HEK293 (cell line): ENCODE results near the gene FAM171A2.

ENCODE experiments used
- CTCF ChIA-PET: fragments of 350-600 bp; formaldehyde crosslinking; extraction: SDS; loops from one replicate; lab custom pipeline; 2021; ENCODE audit warnings: antibody characterized with exemption; lab: Yijun Ruan, JAX
- POLR2A ChIA-PET: fragments of 300-600 bp; formaldehyde crosslinking; extraction: SDS; loops from one replicate; lab custom pipeline; 2020; ENCODE audit warnings: antibody characterized with exemption, inconsistent platforms; lab: Yijun Ruan, JAX
- H3K27ac ChIP-seq: fragments of 200-500 bp; sonication (Bioruptor generic); 2 replicates; pipeline ENCODE4 v1.5.1; 2014; ENCODE audit warnings: low read depth, low read length, control low read depth, inconsistent platforms; ENCODE audit errors: extremely low read depth
- H3K36me3 ChIP-seq, 2 experiments: fragments of 200-500 bp in 1 of 2; sonication (Bioruptor generic) in 1 of 2; 1 replicate in 1 of 2; 2 replicates in 1 of 2; pipeline ENCODE4 v1.5.1; 2014 to 2017; ENCODE audit warnings: inconsistent platforms in 2 of 2, low read length in 2 of 2; ENCODE audit not compliant: control insufficient read depth in 2 of 2, insufficient read depth in 1 of 2
- H3K4me1 ChIP-seq: fragments of 200-500 bp; sonication (Bioruptor generic); 2 replicates; pipeline ENCODE4 v1.5.1; 2014; ENCODE audit warnings: mild to moderate bottlenecking, low read length, inconsistent platforms; ENCODE audit not compliant: control insufficient read depth, insufficient read depth
- H3K4me3 ChIP-seq: 2 replicates; pipeline ENCODE4 v1.5.1; 2011; ENCODE audit warnings: low read depth, mild to moderate bottlenecking, control low read depth, low read length, moderate library complexity
- H3K9me3 ChIP-seq: fragments of 200-500 bp; sonication (Bioruptor generic); 2 replicates; pipeline ENCODE4 v1.5.1; 2014; ENCODE audit warnings: low read depth, low read length, inconsistent platforms; ENCODE audit not compliant: control insufficient read depth, insufficient read depth
- BCL11B ChIP-seq: fragments of 450-650 bp; formaldehyde crosslinking; IDR thresholded peaks from 2 replicates; pipeline ENCODE4 v1.5.1; 2016; ENCODE audit warnings: low read depth, missing biosample characterization, missing genetic modification characterization
- GFI1B ChIP-seq: fragments of 450-650 bp; formaldehyde crosslinking; IDR thresholded peaks from 2 replicates; pipeline ENCODE4 v1.5.1; 2016; ENCODE audit warnings: missing biosample characterization, missing genetic modification characterization
- SCRT2 ChIP-seq: fragments of 450-650 bp; formaldehyde crosslinking; IDR thresholded peaks from 2 replicates; pipeline ENCODE4 v1.5.1; 2016; ENCODE audit warnings: missing biosample characterization, missing genetic modification characterization
- SP2 ChIP-seq: fragments of 450-650 bp; formaldehyde crosslinking; IDR thresholded peaks from 2 replicates; pipeline ENCODE4 v1.5.1; 2016; ENCODE audit warnings: missing biosample characterization, missing genetic modification characterization
- TCF7L2 ChIP-seq: IDR thresholded peaks from 2 replicates; pipeline ENCODE4 v1.6.1; 2011; ENCODE audit warnings: low read depth, mild to moderate bottlenecking, inconsistent platforms, low read length, moderate library complexity, borderline replicate concordance
- WT1 ChIP-seq: fragments of 450-650 bp; formaldehyde crosslinking; IDR thresholded peaks from 2 replicates; pipeline ENCODE4 v1.5.1; 2016; ENCODE audit warnings: missing biosample characterization, missing genetic modification characterization
- YY1 ChIP-seq: fragments of 450-650 bp; formaldehyde crosslinking; IDR thresholded peaks from 2 replicates; pipeline ENCODE4 v1.5.1; 2018; ENCODE audit warnings: missing biosample characterization, missing genetic modification characterization
- YY2 ChIP-seq: fragments of 450-650 bp; formaldehyde crosslinking; IDR thresholded peaks from 2 replicates; pipeline ENCODE4 v1.5.1; 2016; ENCODE audit warnings: missing biosample characterization, missing genetic modification characterization
- ZBTB17 ChIP-seq: fragments of 450-650 bp; formaldehyde crosslinking; IDR thresholded peaks from 2 replicates; pipeline ENCODE4 v1.5.1; 2016; ENCODE audit warnings: missing biosample characterization, missing genetic modification characterization
- ZFP37 ChIP-seq: fragments of 450-650 bp; formaldehyde crosslinking; IDR thresholded peaks from 2 replicates; pipeline ENCODE4 v1.5.1; 2016; ENCODE audit warnings: missing biosample characterization, missing genetic modification characterization
- ZNF112 ChIP-seq: fragments of 450-650 bp; formaldehyde crosslinking; IDR thresholded peaks from 2 replicates; pipeline ENCODE4 v1.5.0; 2017; ENCODE audit warnings: missing biosample characterization, missing genetic modification characterization
- ZNF133 ChIP-seq: fragments of 450-650 bp; formaldehyde crosslinking; IDR thresholded peaks from 2 replicates; pipeline ENCODE4 v1.5.1; 2016; ENCODE audit warnings: missing biosample characterization, missing genetic modification characterization
- ZNF138 ChIP-seq: fragments of 450-650 bp; formaldehyde crosslinking; IDR thresholded peaks from 2 replicates; pipeline ENCODE4 v1.5.1; 2016; ENCODE audit warnings: missing biosample characterization, missing genetic modification characterization, borderline replicate concordance
- ZNF155 ChIP-seq: fragments of 450-650 bp; formaldehyde crosslinking; IDR thresholded peaks from 2 replicates; pipeline ENCODE4 v1.5.1; 2016; ENCODE audit warnings: missing biosample characterization, missing genetic modification characterization
- ZNF174 ChIP-seq: fragments of 450-650 bp; formaldehyde crosslinking; IDR thresholded peaks from 2 replicates; pipeline ENCODE4 v1.5.0; 2017; ENCODE audit warnings: missing biosample characterization, mild to moderate bottlenecking, missing genetic modification characterization
- ZNF19 ChIP-seq: fragments of 450-650 bp; formaldehyde crosslinking; IDR thresholded peaks from 2 replicates; pipeline ENCODE4; 2016; ENCODE audit warnings: missing biosample characterization, missing genetic modification characterization, low read depth
- ZNF211 ChIP-seq: fragments of 450-650 bp; formaldehyde crosslinking; IDR thresholded peaks from 2 replicates; pipeline ENCODE4 v1.5.1; 2016; ENCODE audit warnings: low read depth, missing biosample characterization, missing genetic modification characterization
- ZNF366 ChIP-seq: fragments of 450-650 bp; formaldehyde crosslinking; conservative IDR thresholded peaks from 2 replicates; pipeline ENCODE4 v1.5.1; 2016; ENCODE audit warnings: missing biosample characterization, missing genetic modification characterization
- ZNF558 ChIP-seq: fragments of 450-650 bp; formaldehyde crosslinking; IDR thresholded peaks from 2 replicates; pipeline ENCODE4 v1.5.1; 2016; ENCODE audit warnings: missing biosample characterization, missing genetic modification characterization
- TF ChIP-seq, protein P1 (sequence below): fragments of 450-650 bp; formaldehyde crosslinking; IDR thresholded peaks from 2 replicates; pipeline ENCODE4 v1.5.1; 2017; ENCODE audit warnings: missing biosample characterization, missing genetic modification characterization
- TF ChIP-seq, protein P2 (sequence below): fragments of 450-650 bp; formaldehyde crosslinking; IDR thresholded peaks from 2 replicates; pipeline ENCODE4 v1.5.1; 2016; ENCODE audit warnings: missing biosample characterization, missing genetic modification characterization
- TF ChIP-seq, protein P3 (sequence below): fragments of 450-650 bp; formaldehyde crosslinking; IDR thresholded peaks from 2 replicates; pipeline ENCODE4 v1.5.1; 2016; ENCODE audit warnings: missing biosample characterization, missing genetic modification characterization
- TF ChIP-seq, protein P4 (sequence below): fragments of 450-650 bp; formaldehyde crosslinking; IDR thresholded peaks from 2 replicates; pipeline ENCODE4 v1.5.1; 2016; ENCODE audit warnings: missing biosample characterization, missing genetic modification characterization, low read depth
- TF ChIP-seq, protein P5 (sequence below): fragments of 450-650 bp; formaldehyde crosslinking; IDR thresholded peaks from 2 replicates; pipeline ENCODE4 v1.5.1; 2016; ENCODE audit warnings: missing biosample characterization, missing genetic modification characterization
- TF ChIP-seq, protein P6 (sequence below): fragments of 450-650 bp; formaldehyde crosslinking; IDR thresholded peaks from 2 replicates; pipeline ENCODE4 v1.5.1; 2017; ENCODE audit warnings: missing biosample characterization, mild to moderate bottlenecking, missing genetic modification characterization, moderate library complexity

FAM171A2 gene

DNA sequence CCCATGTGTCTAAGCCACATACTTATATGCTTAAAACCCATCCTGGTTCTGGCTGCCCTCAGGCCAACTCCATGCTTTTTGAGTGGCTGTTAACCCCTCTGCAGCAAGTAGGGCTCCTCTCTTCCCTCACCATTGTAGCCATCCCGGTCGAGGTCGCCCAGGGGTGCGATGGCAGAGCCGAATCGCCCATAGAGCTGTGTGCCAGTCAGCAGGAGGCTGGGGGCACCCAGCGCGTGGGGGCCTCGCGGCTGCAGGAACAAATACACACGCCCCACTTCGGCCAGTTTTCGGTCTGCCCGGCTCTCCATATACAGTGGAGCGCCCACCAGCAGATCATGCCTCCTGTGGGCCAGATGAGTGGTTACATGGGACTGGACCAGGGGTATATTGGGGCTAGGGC, 19.7 kb upstream of the FAM171A2 start:
- no peaks in the 10 kb centered on the region for H3K36me3 ChIP-seq
- POLR2A ChIA-PET = no interaction called here
- no peaks in the 10 kb centered on the region for H3K9me3 ChIP-seq
- H3K4me1 ChIP-seq = peaks cover 2% of the 10 kb centered on the region; the same call in 1 of the 2 replicates
- CTCF ChIA-PET = interaction anchor here (0.9 kb wide), 1 partner anchor 17 kb away, joined by 3 read pairs; no protein-coding TSS in a partner anchor
- H3K27ac ChIP-seq = no peak overlapping the region
- no peak overlapping the region for H3K4me3 ChIP-seq
- TF ChIP-seq YY2 (no peak), ZNF138 (tag by site-specific recombination) (no peak), SCRT2 (tag by site-specific recombination) (no peak), ZNF211 (no peak), ZBTB17 (tag by site-specific recombination) (no peak), SP2 (no peak), GFI1B (no peak), ZFP37 (tag by site-specific recombination) (no peak), ZNF112 (tag by site-specific recombination) (no peak), YY1 (tag by site-specific recombination) (no peak), TCF7L2 (no peak), ZNF155 (no peak), BCL11B (tag by site-specific recombination) (no peak)
- TF ChIP-seq, protein P1, sequence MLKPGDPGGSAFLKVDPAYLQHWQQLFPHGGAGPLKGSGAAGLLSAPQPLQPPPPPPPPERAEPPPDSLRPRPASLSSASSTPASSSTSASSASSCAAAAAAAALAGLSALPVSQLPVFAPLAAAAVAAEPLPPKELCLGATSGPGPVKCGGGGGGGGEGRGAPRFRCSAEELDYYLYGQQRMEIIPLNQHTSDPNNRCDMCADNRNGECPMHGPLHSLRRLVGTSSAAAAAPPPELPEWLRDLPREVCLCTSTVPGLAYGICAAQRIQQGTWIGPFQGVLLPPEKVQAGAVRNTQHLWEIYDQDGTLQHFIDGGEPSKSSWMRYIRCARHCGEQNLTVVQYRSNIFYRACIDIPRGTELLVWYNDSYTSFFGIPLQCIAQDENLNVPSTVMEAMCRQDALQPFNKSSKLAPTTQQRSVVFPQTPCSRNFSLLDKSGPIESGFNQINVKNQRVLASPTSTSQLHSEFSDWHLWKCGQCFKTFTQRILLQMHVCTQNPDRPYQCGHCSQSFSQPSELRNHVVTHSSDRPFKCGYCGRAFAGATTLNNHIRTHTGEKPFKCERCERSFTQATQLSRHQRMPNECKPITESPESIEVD (tag by site-specific recombination) = no peak
- TF ChIP-seq, protein P2, sequence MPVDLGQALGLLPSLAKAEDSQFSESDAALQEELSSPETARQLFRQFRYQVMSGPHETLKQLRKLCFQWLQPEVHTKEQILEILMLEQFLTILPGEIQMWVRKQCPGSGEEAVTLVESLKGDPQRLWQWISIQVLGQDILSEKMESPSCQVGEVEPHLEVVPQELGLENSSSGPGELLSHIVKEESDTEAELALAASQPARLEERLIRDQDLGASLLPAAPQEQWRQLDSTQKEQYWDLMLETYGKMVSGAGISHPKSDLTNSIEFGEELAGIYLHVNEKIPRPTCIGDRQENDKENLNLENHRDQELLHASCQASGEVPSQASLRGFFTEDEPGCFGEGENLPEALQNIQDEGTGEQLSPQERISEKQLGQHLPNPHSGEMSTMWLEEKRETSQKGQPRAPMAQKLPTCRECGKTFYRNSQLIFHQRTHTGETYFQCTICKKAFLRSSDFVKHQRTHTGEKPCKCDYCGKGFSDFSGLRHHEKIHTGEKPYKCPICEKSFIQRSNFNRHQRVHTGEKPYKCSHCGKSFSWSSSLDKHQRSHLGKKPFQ (tag by site-specific recombination) = no peak
- TF ChIP-seq, protein P3, sequence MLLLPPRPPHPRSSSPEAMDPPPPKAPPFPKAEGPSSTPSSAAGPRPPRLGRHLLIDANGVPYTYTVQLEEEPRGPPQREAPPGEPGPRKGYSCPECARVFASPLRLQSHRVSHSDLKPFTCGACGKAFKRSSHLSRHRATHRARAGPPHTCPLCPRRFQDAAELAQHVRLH (tag by site-specific recombination) = no peak
- TF ChIP-seq, protein P4, sequence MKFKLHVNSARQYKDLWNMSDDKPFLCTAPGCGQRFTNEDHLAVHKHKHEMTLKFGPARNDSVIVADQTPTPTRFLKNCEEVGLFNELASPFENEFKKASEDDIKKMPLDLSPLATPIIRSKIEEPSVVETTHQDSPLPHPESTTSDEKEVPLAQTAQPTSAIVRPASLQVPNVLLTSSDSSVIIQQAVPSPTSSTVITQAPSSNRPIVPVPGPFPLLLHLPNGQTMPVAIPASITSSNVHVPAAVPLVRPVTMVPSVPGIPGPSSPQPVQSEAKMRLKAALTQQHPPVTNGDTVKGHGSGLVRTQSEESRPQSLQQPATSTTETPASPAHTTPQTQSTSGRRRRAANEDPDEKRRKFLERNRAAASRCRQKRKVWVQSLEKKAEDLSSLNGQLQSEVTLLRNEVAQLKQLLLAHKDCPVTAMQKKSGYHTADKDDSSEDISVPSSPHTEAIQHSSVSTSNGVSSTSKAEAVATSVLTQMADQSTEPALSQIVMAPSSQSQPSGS = no peak

DNA sequence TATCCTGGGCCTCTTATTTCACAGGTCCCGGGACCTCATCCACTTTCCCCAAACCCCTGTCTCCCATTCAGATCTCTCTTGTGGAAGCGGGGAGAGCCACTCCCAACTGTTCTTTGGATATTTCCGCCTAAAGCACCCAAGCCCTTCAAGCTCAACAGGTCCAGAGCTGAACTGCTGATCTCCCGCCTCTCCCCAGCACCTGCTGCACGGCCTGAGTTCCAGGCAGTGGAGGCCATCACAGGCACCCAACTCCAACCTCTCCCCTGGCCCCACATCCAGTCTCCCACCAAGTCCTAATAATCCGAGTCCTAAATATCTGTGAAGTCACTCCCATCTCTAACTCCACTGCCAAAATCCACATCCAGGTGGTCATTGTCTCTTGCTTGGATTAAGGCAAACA, 19.3 kb upstream of the FAM171A2 start:
- H3K36me3 ChIP-seq = no peaks in the 10 kb centered on the region
- ChIA-PET POLR2A (no interaction called here), CTCF (interaction anchor here (0.9 kb wide), 1 partner anchor 17 kb away, joined by 3 read pairs; no protein-coding TSS in a partner anchor)
- TF ChIP-seq SCRT2 (tag by site-specific recombination) (peak; percentile 77), ZNF558 (tag by site-specific recombination) (no peak)
- H3K27ac ChIP-seq = no peak overlapping the region
- H3K4me1 ChIP-seq = peaks cover 2% of the 10 kb centered on the region; the same call in 1 of the 2 replicates
- H3K4me3 ChIP-seq = no peak overlapping the region
- H3K9me3 ChIP-seq = no peaks in the 10 kb centered on the region

DNA sequence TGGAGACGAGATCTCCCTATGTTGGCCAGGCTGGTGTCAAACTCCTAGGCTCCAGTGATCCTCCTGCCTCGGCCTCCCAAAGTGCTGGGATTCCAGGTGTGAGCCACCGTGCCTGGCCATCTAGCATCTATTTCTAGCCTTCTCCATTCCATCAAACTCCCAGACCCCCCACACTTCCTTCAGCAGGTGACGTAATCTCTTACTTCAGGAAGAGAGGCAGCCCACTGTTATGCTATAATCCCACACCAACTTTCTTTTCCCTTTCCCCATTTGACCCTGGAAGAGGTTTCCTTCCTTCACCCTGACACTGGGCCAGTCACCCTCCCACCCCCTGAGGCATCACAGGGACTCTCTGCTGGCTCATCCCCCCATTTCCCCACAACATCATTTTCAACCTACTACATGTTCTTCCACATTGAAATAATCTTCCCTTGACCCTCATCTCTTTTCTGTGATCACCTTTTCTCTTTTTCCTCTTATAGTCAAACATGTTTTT, 18.2 kb upstream of the FAM171A2 start:
- Histone ChIP-seq H3K4me3 (no peak overlapping the region), H3K36me3 (no peaks in the 10 kb centered on the region), H3K27ac (no peak overlapping the region), H3K4me1 (peaks cover 2% of the 10 kb centered on the region; the same call in 1 of the 2 replicates), H3K9me3 (no peaks in the 10 kb centered on the region)
- POLR2A ChIA-PET = interaction anchor here (0.8 kb wide), 1 partner anchor 23 kb away, joined by 3 read pairs; no protein-coding TSS in a partner anchor
- CTCF ChIA-PET = interaction anchor here (0.7 kb wide), 2 partner anchors 19 to 437 kb away, joined by 3 to 4 read pairs; partner anchors contain the start of gene FAM171A2
- TF ChIP-seq ZNF174 (tag by site-specific recombination) (no peak), ZNF133 (tag by site-specific recombination) (no peak), ZNF366 (tag by site-specific recombination) (0 out of 2 replicates have a peak, but pooled peaks have one; percentile 27), WT1 (tag by site-specific recombination) (no peak), ZNF19 (tag by site-specific recombination) (no peak)
- TF ChIP-seq, protein P5, sequence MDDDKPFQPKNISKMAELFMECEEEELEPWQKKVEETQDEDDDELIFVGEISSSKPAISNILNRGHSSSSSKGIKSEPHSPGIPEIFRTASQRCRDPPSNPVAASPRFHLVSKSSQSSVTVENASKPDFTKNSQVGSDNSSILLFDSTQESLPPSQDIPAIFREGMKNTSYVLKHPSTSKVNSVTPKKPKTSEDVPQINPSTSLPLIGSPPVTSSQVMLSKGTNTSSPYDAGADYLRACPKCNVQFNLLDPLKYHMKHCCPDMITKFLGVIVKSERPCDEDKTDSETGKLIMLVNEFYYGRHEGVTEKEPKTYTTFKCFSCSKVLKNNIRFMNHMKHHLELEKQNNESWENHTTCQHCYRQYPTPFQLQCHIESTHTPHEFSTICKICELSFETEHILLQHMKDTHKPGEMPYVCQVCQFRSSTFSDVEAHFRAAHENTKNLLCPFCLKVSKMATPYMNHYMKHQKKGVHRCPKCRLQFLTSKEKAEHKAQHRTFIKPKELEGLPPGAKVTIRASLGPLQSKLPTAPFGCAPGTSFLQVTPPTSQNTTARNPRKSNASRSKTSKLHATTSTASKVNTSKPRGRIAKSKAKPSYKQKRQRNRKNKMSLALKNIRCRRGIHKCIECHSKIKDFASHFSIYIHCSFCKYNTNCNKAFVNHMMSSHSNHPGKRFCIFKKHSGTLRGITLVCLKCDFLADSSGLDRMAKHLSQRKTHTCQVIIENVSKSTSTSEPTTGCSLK = no peak
- TF ChIP-seq, protein P6, sequence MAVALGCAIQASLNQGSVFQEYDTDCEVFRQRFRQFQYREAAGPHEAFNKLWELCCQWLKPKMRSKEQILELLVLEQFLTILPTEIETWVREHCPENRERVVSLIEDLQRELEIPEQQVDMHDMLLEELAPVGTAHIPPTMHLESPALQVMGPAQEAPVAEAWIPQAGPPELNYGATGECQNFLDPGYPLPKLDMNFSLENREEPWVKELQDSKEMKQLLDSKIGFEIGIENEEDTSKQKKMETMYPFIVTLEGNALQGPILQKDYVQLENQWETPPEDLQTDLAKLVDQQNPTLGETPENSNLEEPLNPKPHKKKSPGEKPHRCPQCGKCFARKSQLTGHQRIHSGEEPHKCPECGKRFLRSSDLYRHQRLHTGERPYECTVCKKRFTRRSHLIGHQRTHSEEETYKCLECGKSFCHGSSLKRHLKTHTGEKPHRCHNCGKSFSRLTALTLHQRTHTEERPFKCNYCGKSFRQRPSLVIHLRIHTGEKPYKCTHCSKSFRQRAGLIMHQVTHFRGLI (tag by site-specific recombination) = no peak
